ENCODE data around the gene CACNA2D4. TPM values are rescaled to one million over a fixed set of nuclear protein-coding genes. Genes with fewer than 3 reads are reported as not detected.

Gene CACNA2D4
- total and polyA plus RNA-seq, 4 donors = 0.82 to 2.8 (median 1.3) TPM

- H3K36me3 ChIP-seq (ENCODE audit: control insufficient read depth in 4 of 4, insufficient read depth in 3 of 4, low read depth in 1 of 4, low read length in 3 of 4) = peaks cover 4 to 26% (median 11%) of the 10 kb centered on the region in 4 donors
- H3K9ac ChIP-seq (ENCODE audit: low read depth in 1 of 2, low read length in 2 of 2) = no peak overlapping the region
- H3K4me3 ChIP-seq (ENCODE audit: low read depth in 1 of 3, low read length in 3 of 3) = no peak overlapping the region
- no peaks in the 10 kb centered on the region for H3K27me3 ChIP-seq (ENCODE audit: control insufficient read depth in 4 of 4, insufficient read depth in 4 of 4, low read length in 3 of 4)
- TF ChIP-seq YY1 (IDR thresholded peaks at IDR 0.05) (no peak), GABPA (IDR thresholded peaks at IDR 0.05 in 1 of 2, conservative IDR thresholded peaks at IDR 0.05 in 1 of 2) (no peak)
- peaks cover 1 to 8% (median 6%) of the 10 kb centered on the region in 4 donors for H3K4me1 ChIP-seq (ENCODE audit: control insufficient read depth in 4 of 4, insufficient read depth in 4 of 4, low read length in 3 of 4)
- WGBS = 97% methylated on average over 4 of the region's 4 CpGs
- H3K27ac ChIP-seq (ENCODE audit: low read depth in 1 of 2, low read length in 2 of 2) = no peak overlapping the region
- H3K9me3 ChIP-seq (ENCODE audit: control insufficient read depth in 4 of 4, low read length in 3 of 4) = no peaks in the 10 kb centered on the region
- no peak for DNase-seq (ENCODE audit: low spot score)
Observed at GRCh38 chr12:1776170-1776921, 142.1 kb downstream of the CACNA2D4 start.

GRCh38 chr12:1773937-1774655 is 144.4 kb downstream of the CACNA2D4 start:
- no peak for DNase-seq (ENCODE audit: low spot score)
- H3K4me1 ChIP-seq (ENCODE audit: control insufficient read depth in 4 of 4, insufficient read depth in 4 of 4, low read length in 3 of 4) = peaks cover 5 to 17% (median 6%) of the 10 kb centered on the region in 4 donors
- peaks cover 5 to 25% (median 6%) of the 10 kb centered on the region in 4 donors for H3K36me3 ChIP-seq (ENCODE audit: control insufficient read depth in 4 of 4, insufficient read depth in 3 of 4, low read depth in 1 of 4, low read length in 3 of 4)
- no peak overlapping the region for H3K27ac ChIP-seq (ENCODE audit: low read depth in 1 of 2, low read length in 2 of 2)
- no peak overlapping the region for H3K4me3 ChIP-seq (ENCODE audit: low read depth in 1 of 3, low read length in 3 of 3)
- H3K9ac ChIP-seq (ENCODE audit: low read depth in 1 of 2, low read length in 2 of 2) = no peak overlapping the region
- WGBS = 82% methylated on average over 4 of the region's 4 CpGs
- H3K9me3 ChIP-seq (ENCODE audit: control insufficient read depth in 4 of 4, low read length in 3 of 4) = no peaks in the 10 kb centered on the region
- H3K27me3 ChIP-seq (ENCODE audit: control insufficient read depth in 4 of 4, insufficient read depth in 4 of 4, low read length in 3 of 4) = no peaks in the 10 kb centered on the region
- TF ChIP-seq GABPA (IDR thresholded peaks at IDR 0.05 in 1 of 2, conservative IDR thresholded peaks at IDR 0.05 in 1 of 2) (no peak), FOXA1 (IDR thresholded peaks at IDR 0.05) (no peak), MAX (IDR thresholded peaks at IDR 0.05) (no peak), RAD21 (IDR thresholded peaks at IDR 0.05) (no peak), NR2F2 (IDR thresholded peaks at IDR 0.05) (no peak), FOXA2 (IDR thresholded peaks at IDR 0.05) (no peak), YY1 (IDR thresholded peaks at IDR 0.05) (no peak), JUND (IDR thresholded peaks at IDR 0.05) (no peak), HNF4A (conservative IDR thresholded peaks at IDR 0.05) (no peak), HNF4G (IDR thresholded peaks at IDR 0.05) (no peak), REST (IDR thresholded peaks at IDR 0.05) (no peak), RXRA (IDR thresholded peaks at IDR 0.05) (no peak), TAF1 (conservative IDR thresholded peaks at IDR 0.05) (no peak), CTCF (IDR thresholded peaks at IDR 0.05; ENCODE audit: low read depth, low read length, missing input control) (no peak), ZBTB33 (IDR thresholded peaks at IDR 0.05) (no peak), ATF3 (IDR thresholded peaks at IDR 0.05) (no peak), SP1 (IDR thresholded peaks at IDR 0.05) (no peak), EGR1 (IDR thresholded peaks at IDR 0.05; ENCODE audit: low read depth in 2 of 2) (no peak)
